NCI-H526 treated with DMSO at 0.1 percent for 48 hours (cell line): ENCODE data around the gene COX4I1.
"Not testable (repeated sequence)": the region's sequence is repeated elsewhere in the genome, so short reads cannot be mapped to it uniquely, and the experiment has no call there.

Source experiments
- DNase-seq: peaks from one replicate; lab custom pipeline; 2025; lab: John Stamatoyannopoulos, UW

COX4I1 gene

GRCh38 chr16:85824161-85825135 lies 25.0 kb downstream of the COX4I1 start:
- no peak for DNase-seq

- DNase-seq, result no peak
Measured at GRCh38 chr16:85825326-85825725, 25.8 kb downstream of the COX4I1 start.

- DNase-seq, result no peak
Measured at GRCh38 chr16:85826686-85827247, 27.3 kb downstream of the COX4I1 start.

GRCh38 chr16:85828166-85828565 lies 28.7 kb downstream of the COX4I1 start:
- DNase-seq, result no peak

- no peak for DNase-seq
Measured at GRCh38 chr16:85829171-85829719, 29.8 kb downstream of the COX4I1 start.

GRCh38 chr16:85829751-85830445 lies 30.4 kb downstream of the COX4I1 start:
- no peak for DNase-seq

- DNase-seq, result no peak
Measured at GRCh38 chr16:85830821-85831220, 31.3 kb downstream of the COX4I1 start.

GRCh38 chr16:85832570-85833218 lies 33.2 kb downstream of the COX4I1 start:
- no peak for DNase-seq

GRCh38 chr16:85833219-85833920 lies 33.9 kb downstream of the COX4I1 start:
- DNase-seq, result no peak

- DNase-seq, result no peak
Measured at GRCh38 chr16:85834741-85835140, 35.2 kb downstream of the COX4I1 start.

- DNase-seq, result no peak
Measured at GRCh38 chr16:85835227-85835751, 35.8 kb downstream of the COX4I1 start.

- DNase-seq, result no peak
Measured at GRCh38 chr16:85835956-85836705, 36.6 kb downstream of the COX4I1 start.

- no peak for DNase-seq
Measured at GRCh38 chr16:85836706-85837582, 37.4 kb downstream of the COX4I1 start.

GRCh38 chr16:85837654-85838053 lies 38.2 kb downstream of the COX4I1 start:
- DNase-seq, result not testable (repeated sequence)

GRCh38 chr16:85838381-85838780 lies 38.9 kb downstream of the COX4I1 start:
- DNase-seq, result no peak

GRCh38 chr16:85838876-85839585 lies 39.5 kb downstream of the COX4I1 start:
- no peak for DNase-seq

GRCh38 chr16:85839681-85840240 lies 40.3 kb downstream of the COX4I1 start:
- no peak for DNase-seq

- DNase-seq, result no peak
Measured at GRCh38 chr16:85840395-85840794, 40.9 kb downstream of the COX4I1 start.
